ENCODE measurements around the gene MBP.

The MBP gene

GRCh38 chr18:77113361-77114151, 19.0 kb downstream of the MBP start:
- no peak for DNase-seq

- DNase-seq: no peak
Observed at GRCh38 chr18:77112747-77113092, 19.9 kb downstream of the MBP start.

- no peak for DNase-seq
Observed at GRCh38 chr18:77111951-77112746, 20.4 kb downstream of the MBP start.

GRCh38 chr18:77111449-77111848, 21.1 kb downstream of the MBP start:
- no peak for DNase-seq

GRCh38 chr18:77110936-77111335, 21.6 kb downstream of the MBP start:
- DNase-seq: no peak

- DNase-seq: no peak
Observed at GRCh38 chr18:77110400-77110799, 22.2 kb downstream of the MBP start.

- no peak for DNase-seq
Observed at GRCh38 chr18:77109648-77110019, 22.9 kb downstream of the MBP start.

- no peak for DNase-seq
Observed at GRCh38 chr18:77108821-77109647, 23.5 kb downstream of the MBP start.

- DNase-seq: no peak
Observed at GRCh38 chr18:77108001-77108692, 24.4 kb downstream of the MBP start.

GRCh38 chr18:77107292-77107691, 25.3 kb downstream of the MBP start:
- no peak for DNase-seq

GRCh38 chr18:77106331-77106730, 26.3 kb downstream of the MBP start:
- peak; percentile 87 for DNase-seq

GRCh38 chr18:77105680-77106079, 26.9 kb downstream of the MBP start:
- no peak for DNase-seq

- peak; percentile 50 for DNase-seq
Observed at GRCh38 chr18:77105028-77105427, 27.6 kb downstream of the MBP start.

GRCh38 chr18:77103991-77104531, 28.5 kb downstream of the MBP start:
- no peak for DNase-seq

- DNase-seq: no peak
Observed at GRCh38 chr18:77103187-77103850, 29.3 kb downstream of the MBP start.

- peak; percentile 68 for DNase-seq
Observed at GRCh38 chr18:77102259-77103040, 30.1 kb downstream of the MBP start.

- peak; percentile 51 for DNase-seq
Observed at GRCh38 chr18:77101410-77102258, 30.9 kb downstream of the MBP start.

- DNase-seq: peak; percentile 39
Observed at GRCh38 chr18:77100751-77101355, 31.7 kb downstream of the MBP start.

GRCh38 chr18:77099485-77100370, 32.9 kb downstream of the MBP start:
- DNase-seq: peak; percentile 51
